Mesendoderm (in vitro differentiated cells): ENCODE data around the gene MORN4.

Source experiments
- DNase-seq: peaks from one replicate; pipeline ENCODE4 v3.0.0; 2013
- H2AK5ac ChIP-seq: 2 replicates; pipeline ENCODE4 v1.6.1; 2013; ENCODE audit warnings: low read length, inconsistent platforms
- H2BK120ac ChIP-seq: 2 replicates; pipeline ENCODE4 v1.6.1; 2013; ENCODE audit warnings: low read depth, mild to moderate bottlenecking, low read length, moderate library complexity, mixed read lengths
- H2BK15ac ChIP-seq: replicated peaks from 2 replicates; pipeline ENCODE4 v1.6.1; 2013; ENCODE audit warnings: low read depth, mild to moderate bottlenecking, moderate library complexity
- H2BK5ac ChIP-seq: 2 replicates; pipeline ENCODE4 v1.6.1; 2013; ENCODE audit warnings: low read length, inconsistent platforms
- H3K18ac ChIP-seq: 2 replicates; pipeline ENCODE4 v1.6.1; 2013; ENCODE audit warnings: mild to moderate bottlenecking, low read length, mixed read lengths
- H3K23ac ChIP-seq: one replicate; pipeline ENCODE4 v1.6.1; 2013; ENCODE audit warnings: low read length
- H3K27ac ChIP-seq: 2 replicates; pipeline ENCODE4 v1.5.1; 2013; ENCODE audit warnings: low read depth, mild to moderate bottlenecking, inconsistent platforms, low read length, moderate library complexity
- H3K27me3 ChIP-seq: 2 replicates; pipeline ENCODE4 v1.6.1; 2013; ENCODE audit warnings: low read length, control low read depth, mild to moderate bottlenecking, inconsistent platforms; ENCODE audit not compliant: insufficient read depth, poor library complexity
- H3K36me3 ChIP-seq: 2 replicates; pipeline ENCODE4 v1.6.1; 2013; ENCODE audit warnings: low read length, inconsistent platforms; ENCODE audit not compliant: control insufficient read depth, insufficient read depth
- H3K4ac ChIP-seq: one replicate; pipeline ENCODE4 v1.6.1; 2013; ENCODE audit warnings: low read depth, mild to moderate bottlenecking, low read length, moderate library complexity
- H3K4me1 ChIP-seq: 2 replicates; pipeline ENCODE4 v1.6.1; 2013; ENCODE audit warnings: low read depth, low read length, inconsistent platforms; ENCODE audit not compliant: control insufficient read depth
- H3K4me2 ChIP-seq: 2 replicates; pipeline ENCODE4 v1.6.1; 2013; ENCODE audit warnings: low read length
- H3K4me3 ChIP-seq: 2 replicates; pipeline ENCODE4 v1.5.1; 2013; ENCODE audit warnings: mild to moderate bottlenecking, low read length
- H3K56ac ChIP-seq: one replicate; pipeline ENCODE4 v1.6.1; 2013; ENCODE audit warnings: low read length
- H3K79me1 ChIP-seq: 2 replicates; pipeline ENCODE4 v1.6.1; 2013; ENCODE audit warnings: low read length, inconsistent platforms
- H3K79me2 ChIP-seq: 2 replicates; pipeline ENCODE4 v1.6.1; 2013; ENCODE audit warnings: mild to moderate bottlenecking, low read length; ENCODE audit not compliant: control insufficient read depth, insufficient read depth
- H3K9ac ChIP-seq: 2 replicates; pipeline ENCODE4 v1.6.1; 2013; ENCODE audit warnings: low read length, inconsistent platforms
- H4K5ac ChIP-seq: one replicate; pipeline ENCODE4 v1.6.1; 2013; ENCODE audit warnings: low read length
- H4K8ac ChIP-seq: one replicate; pipeline ENCODE4 v1.6.1; 2013; ENCODE audit warnings: low read depth, mild to moderate bottlenecking, control low read depth, low read length, moderate library complexity
- WGBS: extraction: QIAGEN DNeasy Blood & Tissue Kit; methylation state at CpG from one replicate; pipeline ENCODE4 v1.1.7; 2013; ENCODE audit warnings: low lambda C conversion rate, missing lambda C conversion rate; ENCODE audit not compliant: insufficient coverage; ENCODE audit errors: extremely low coverage; 5-methylcytosine and 5-hydroxymethylcytosine counted together

Gene MORN4

GRCh38 chr10:97590748-97591495, 42.4 kb downstream of the MORN4 start:
- no peak overlapping the region for H3K56ac ChIP-seq
- no peaks in the 10 kb centered on the region for H3K4me1 ChIP-seq
- H2AK5ac ChIP-seq = no peak overlapping the region
- no CpG with 5 or more reads among the region's 5 CpGs for WGBS
- no peak overlapping the region for H3K4me2 ChIP-seq
- H4K5ac ChIP-seq = no peak overlapping the region
- DNase-seq = no peak
- H3K9ac ChIP-seq = no peak overlapping the region
- H3K36me3 ChIP-seq = no peaks in the 10 kb centered on the region
- no peak overlapping the region for H2BK15ac ChIP-seq
- H3K27ac ChIP-seq = no peak overlapping the region
- no peak overlapping the region for H3K18ac ChIP-seq
- H4K8ac ChIP-seq = no peak overlapping the region
- no peak overlapping the region for H2BK120ac ChIP-seq
- no peaks in the 10 kb centered on the region for H3K79me1 ChIP-seq
- no peak overlapping the region for H3K4me3 ChIP-seq
- H3K4ac ChIP-seq = no peak overlapping the region
- H3K79me2 ChIP-seq = no peaks in the 10 kb centered on the region
- H3K27me3 ChIP-seq = no peaks in the 10 kb centered on the region
- no peak overlapping the region for H3K23ac ChIP-seq
- H2BK5ac ChIP-seq = no peak overlapping the region

GRCh38 chr10:97590082-97590747, 43.1 kb downstream of the MORN4 start:
- H3K23ac ChIP-seq = no peak overlapping the region
- H3K27me3 ChIP-seq = no peaks in the 10 kb centered on the region
- no peak overlapping the region for H3K4ac ChIP-seq
- H3K4me2 ChIP-seq = no peak overlapping the region
- H3K27ac ChIP-seq = no peak overlapping the region
- no peak overlapping the region for H3K9ac ChIP-seq
- H3K79me1 ChIP-seq = no peaks in the 10 kb centered on the region
- H3K18ac ChIP-seq = no peak overlapping the region
- no peak overlapping the region for H3K56ac ChIP-seq
- H2BK15ac ChIP-seq = no peak overlapping the region
- H3K79me2 ChIP-seq = no peaks in the 10 kb centered on the region
- no peak overlapping the region for H4K5ac ChIP-seq
- no peaks in the 10 kb centered on the region for H3K4me1 ChIP-seq
- H2AK5ac ChIP-seq = no peak overlapping the region
- no peaks in the 10 kb centered on the region for H3K36me3 ChIP-seq
- no peak overlapping the region for H2BK120ac ChIP-seq
- H2BK5ac ChIP-seq = no peak overlapping the region
- no peak overlapping the region for H4K8ac ChIP-seq
- WGBS = no CpG with 5 or more reads among the region's 15 CpGs
- no peak for DNase-seq
- H3K4me3 ChIP-seq = no peak overlapping the region

- no peak within 1 kb of the TSS for H3K4me3 ChIP-seq
- H3K56ac ChIP-seq = no peak within 1 kb of the TSS
- H2BK5ac ChIP-seq = no peak within 1 kb of the TSS
Observed at GRCh38 chr10:97589479-97589878, 43.8 kb downstream of the MORN4 start, which contains the start of gene C10orf62. TSS of gene C10orf62 (plus strand) at chr10:97589721. CDS start at chr10:97589898, 177 bp downstream.

GRCh38 chr10:97587183-97587582, 46.1 kb downstream of the MORN4 start:
- Histone ChIP-seq H3K9ac (no peak overlapping the region), H4K5ac (no peak overlapping the region), H3K36me3 (no peaks in the 10 kb centered on the region), H2BK15ac (no peak overlapping the region), H3K27me3 (no peaks in the 10 kb centered on the region), H3K79me1 (no peaks in the 10 kb centered on the region), H3K56ac (no peak overlapping the region), H3K4ac (no peak overlapping the region), H2BK120ac (no peak overlapping the region), H2AK5ac (no peak overlapping the region), H3K18ac (no peak overlapping the region), H3K79me2 (no peaks in the 10 kb centered on the region), H3K4me2 (no peak overlapping the region), H3K4me1 (no peaks in the 10 kb centered on the region), H3K4me3 (no peak overlapping the region), H3K23ac (no peak overlapping the region), H3K27ac (no peak overlapping the region), H4K8ac (no peak overlapping the region), H2BK5ac (no peak overlapping the region)
- DNase-seq = no peak
- no CpG with 5 or more reads among the region's 2 CpGs for WGBS

More at GRCh38 chr10:97589479-97589878, 43.8 kb downstream of the MORN4 start, which contains the start of gene C10orf62:
- Histone ChIP-seq H3K4me1 (no peaks in the 10 kb centered on the region), H2AK5ac (no peak within 1 kb of the TSS), H4K8ac (no peak within 1 kb of the TSS), H3K27ac (no peak within 1 kb of the TSS), H3K27me3 (no peaks in the 10 kb centered on the region), H3K36me3 (no peaks in the 10 kb centered on the region), H3K79me2 (no peaks in the 10 kb centered on the region), H2BK120ac (no peak within 1 kb of the TSS), H2BK15ac (no peak within 1 kb of the TSS), H3K4ac (no peak within 1 kb of the TSS), H4K5ac (no peak within 1 kb of the TSS), H3K9ac (no peak within 1 kb of the TSS), H3K23ac (no peak within 1 kb of the TSS), H3K18ac (no peak within 1 kb of the TSS), H3K79me1 (no peaks in the 10 kb centered on the region), H3K4me2 (no peak within 1 kb of the TSS)
- WGBS = no CpG with 5 or more reads among the region's 3 CpGs
- no peak for DNase-seq

- no peak overlapping the region for H3K56ac ChIP-seq
- H2BK5ac ChIP-seq = no peak overlapping the region
- H3K79me1 ChIP-seq = no peaks in the 10 kb centered on the region
- H3K27ac ChIP-seq = no peak overlapping the region
- no peak overlapping the region for H3K4me2 ChIP-seq
- no peak overlapping the region for H3K23ac ChIP-seq
- H3K4ac ChIP-seq = no peak overlapping the region
- H4K5ac ChIP-seq = no peak overlapping the region
- H3K4me3 ChIP-seq = no peak overlapping the region
- no peak overlapping the region for H4K8ac ChIP-seq
- no peak overlapping the region for H2AK5ac ChIP-seq
- H2BK15ac ChIP-seq = no peak overlapping the region
- no peak overlapping the region for H3K18ac ChIP-seq
- H3K36me3 ChIP-seq = no peaks in the 10 kb centered on the region
- H3K4me1 ChIP-seq = no peaks in the 10 kb centered on the region
- H3K9ac ChIP-seq = no peak overlapping the region
- WGBS = no CpG with 5 or more reads among the region's 5 CpGs
- H2BK120ac ChIP-seq = no peak overlapping the region
- no peak for DNase-seq
- no peaks in the 10 kb centered on the region for H3K27me3 ChIP-seq
- no peaks in the 10 kb centered on the region for H3K79me2 ChIP-seq
Observed at GRCh38 chr10:97585439-97585811, 47.9 kb downstream of the MORN4 start.
